ENCODE measurements around the gene MSX1. TPM values are rescaled to one million over a fixed set of nuclear protein-coding genes. Genes with fewer than 3 reads are reported as not detected.

Gene MSX1
- polyA plus RNA-seq (2011; rRNA removed): 1.8 and 2.2 TPM in 2 replicates
- polyA plus RNA-seq (2012; cell fraction: cytosol; rRNA removed): 5.1 and 8.6 TPM in 2 replicates
- 4.3 and 7.6 TPM in 2 replicates for polyA plus RNA-seq (2012; cell fraction: nucleus; rRNA removed)
- polyA plus RNA-seq (2017; fragmentation: RNase III; extraction: RNeasy Plus Mini Kit Qiagen cat#74134 plus additional on column Dnase treatment): 2.8 to 2.9 TPM (median 2.8 TPM) in 3 replicates
- polyA minus RNA-seq (2011; rRNA and poly(A)+ RNA removed): 0.08 and 0.39 TPM in 2 replicates

GRCh38 chr4:4859325-4859798 is at the start of gene MSX1:
Gene MSX1, plus strand, starts transcription at chr4:4859665. Its CDS starts 235 bp downstream, at chr4:4859900.
- H3K4me3 ChIP-seq: peak within 1 kb of the TSS; percentile 73
- H3K27ac ChIP-seq: peak within 1 kb of the TSS; percentile 72 to 91
- H3K4me2 ChIP-seq: peak within 1 kb of the TSS; percentile 85
- DNase-seq (ENCODE audit: low read depth in 1 of 2, low spot score in 1 of 2): peak; percentile 72 to 74
- ChIA-PET CTCF (no interaction called here), POLR2A (interaction anchor here (0.6 kb wide), 2 partner anchors 85 to 298 kb away, joined by 3 read pairs; no protein-coding TSS in a partner anchor)
- 0% methylated on average over 7 of the region's 44 CpGs for WGBS (ENCODE audit: missing lambda C conversion rate)
- FAIRE-seq: no peak
- H3K4me1 ChIP-seq: no peaks in the 10 kb centered on the region
- peak; percentile 89 to 95 for ATAC-seq
- no peaks in the 10 kb centered on the region for H3K9me3 ChIP-seq
- TF ChIP-seq JUNB (IDR thresholded peaks at IDR 0.05) (no peak), BCL3 (IDR thresholded peaks at IDR 0.05) (0 out of 3 replicates have a peak, but pooled peaks have one; percentile 53), POLR2A (IDR thresholded peaks at IDR 0.05; ENCODE audit: low read length) (peak; percentile 88), KDM5A (IDR thresholded peaks at IDR 0.05) (no peak), JUN (IDR thresholded peaks at IDR 0.05) (peak in 1 of 2 experiments; percentile 47; a peak in 1 of 5 replicates), RNF2 (IDR thresholded peaks at IDR 0.05; ENCODE audit: borderline replicate concordance, low read depth) (no peak), MAX (IDR thresholded peaks at IDR 0.05) (0 out of 2 replicates have a peak, but pooled peaks have one; percentile 25)

- 37% methylated on average over 7 of the region's 8 CpGs for WGBS (ENCODE audit: missing lambda C conversion rate)
- DNase-seq (ENCODE audit: low read depth in 1 of 2, low spot score in 1 of 2) (no peak), ATAC-seq (no peak), FAIRE-seq (no peak)
- Histone ChIP-seq H3K4me1 (no peaks in the 10 kb centered on the region), H3K9me3 (no peaks in the 10 kb centered on the region), H3K4me3 (no peak overlapping the region), H3K27ac (no peak overlapping the region), H3K4me2 (no peak overlapping the region)
- TF ChIP-seq BHLHE40 (IDR thresholded peaks at IDR 0.05; ENCODE audit: low read depth, low read length) (no peak), SREBF2 (IDR thresholded peaks at IDR 0.05) (no peak), JUNB (IDR thresholded peaks at IDR 0.05) (no peak), RAD21 (conservative IDR thresholded peaks at IDR 0.05 in 1 of 2, IDR thresholded peaks at IDR 0.05 in 1 of 2) (no peak), HOXB5 (CRISPR knock-in tag; IDR thresholded peaks at IDR 0.05) (no peak), CEBPB (IDR thresholded peaks at IDR 0.05) (no peak)
- ChIA-PET CTCF (interaction anchor here (1.3 kb wide), 1 partner anchor 141 kb away, joined by 3 read pairs; no protein-coding TSS in a partner anchor), POLR2A (no interaction called here)
These were observed 49.2 kb upstream of the MSX1 start for GRCh38 chr4:4810092-4810774.

- H3K9me3 ChIP-seq: no peaks in the 10 kb centered on the region
- ATAC-seq (no peak), FAIRE-seq (no peak), DNase-seq (ENCODE audit: low read depth in 1 of 2, low spot score in 1 of 2) (no peak)
- ChIA-PET POLR2A (no interaction called here), CTCF (interaction anchor here (1.3 kb wide), 1 partner anchor 142 kb away, joined by 3 read pairs; no protein-coding TSS in a partner anchor)
- no peak for TF ChIP-seq CBX8 (IDR thresholded peaks at IDR 0.05)
- no peak for TF ChIP-seq CEBPB (IDR thresholded peaks at IDR 0.05)
- no peak for TF ChIP-seq ZC3H11A (IDR thresholded peaks at IDR 0.05)
- no peak for TF ChIP-seq MAX (IDR thresholded peaks at IDR 0.05)
- no peak for TF ChIP-seq TP53 (CRISPR knock-in tag; IDR thresholded peaks at IDR 0.05)
- TF ChIP-seq CHD2 (IDR thresholded peaks at IDR 0.05; ENCODE audit: low read length, partially characterized antibody): no peak
- TF ChIP-seq HOXB13 (CRISPR knock-in tag; IDR thresholded peaks at IDR 0.05; ENCODE audit: low read depth): no peak
- TF ChIP-seq JUN (IDR thresholded peaks at IDR 0.05): no peak
- TF ChIP-seq RFX5 (IDR thresholded peaks at IDR 0.05): no peak
- TF ChIP-seq MAFK (IDR thresholded peaks at IDR 0.05; ENCODE audit: partially characterized antibody): no peak
- no peak overlapping the region for H3K4me3 ChIP-seq
- H3K4me2 ChIP-seq: no peak overlapping the region
- no peak overlapping the region for H3K27ac ChIP-seq
- H3K4me1 ChIP-seq: no peaks in the 10 kb centered on the region
These were observed 48.7 kb upstream of the MSX1 start for GRCh38 chr4:4810778-4811177.

Measured in A549 (cell line).